HepG2 (cell line): ENCODE data around the gene CCNQ. TPM values are rescaled to one million over a fixed set of nuclear protein-coding genes. Genes with fewer than 3 reads are reported as not detected.

Experiments used
- ARNTL ChIP-seq: sonication (generic); formaldehyde crosslinking; IDR thresholded peaks from 2 replicates; pipeline ENCODE4 v1.4.0; 2020; ENCODE audit warnings: mild to moderate bottlenecking, missing genetic modification reagents
- EEA1 ChIP-seq: sonication (generic); formaldehyde crosslinking; IDR thresholded peaks from 2 replicates; pipeline ENCODE4 v1.5.1; 2020; ENCODE audit warnings: mild to moderate bottlenecking, missing genetic modification reagents, borderline replicate concordance
- HDAC1 ChIP-seq: sonication (generic); formaldehyde crosslinking; IDR thresholded peaks from 2 replicates; pipeline ENCODE4 v1.5.1; 2020; ENCODE audit warnings: mild to moderate bottlenecking, missing genetic modification reagents
- HNRNPL ChIP-seq: fragments of 200-400 bp; formaldehyde crosslinking; IDR thresholded peaks from 2 replicates; pipeline ENCODE4 v1.6.1; 2017; ENCODE audit warnings: mild to moderate bottlenecking, low read depth, low read length
- MED13 ChIP-seq: sonication (generic); formaldehyde crosslinking; IDR thresholded peaks from 2 replicates; pipeline ENCODE4 v1.5.0; 2020; ENCODE audit warnings: missing genetic modification reagents
- MED8 ChIP-seq: sonication (generic); formaldehyde crosslinking; IDR thresholded peaks from 2 replicates; pipeline ENCODE4 v1.8.1; 2023; ENCODE audit warnings: mild to moderate bottlenecking, missing genetic modification reagents; ENCODE audit not compliant: insufficient replicate concordance
- NCOA2 ChIP-seq: sonication (generic); formaldehyde crosslinking; IDR thresholded peaks from 2 replicates; pipeline ENCODE4 v1.8.0; 2022; ENCODE audit warnings: inconsistent platforms
- NR2F6 ChIP-seq, 2 experiments: IDR thresholded peaks; 2 replicates each; pipeline ENCODE4 v1.6.1; 2016; ENCODE audit warnings: antibody characterized with exemption in 1 of 2, mild to moderate bottlenecking in 1 of 2
- PHF21A ChIP-seq: sonication (generic); formaldehyde crosslinking; IDR thresholded peaks from 2 replicates; pipeline ENCODE4 v1.5.0; 2020; ENCODE audit warnings: mild to moderate bottlenecking, missing genetic modification reagents
- RXRB ChIP-seq: IDR thresholded peaks from 2 replicates; pipeline ENCODE4 v1.6.1; 2016; ENCODE audit warnings: borderline replicate concordance, missing genetic modification reagents, missing compliant biosample characterization
- TEAD3 ChIP-seq: optimal IDR thresholded peaks from 2 replicates; pipeline ENCODE3; 2016; ENCODE audit warnings: borderline replicate concordance
- ZMYM3 ChIP-seq: sonication (generic); formaldehyde crosslinking; IDR thresholded peaks from 2 replicates; pipeline ENCODE4 v1.5.1; 2020; ENCODE audit warnings: mild to moderate bottlenecking, missing genetic modification reagents
- ZNF607 ChIP-seq: sonication (generic); formaldehyde crosslinking; IDR thresholded peaks from 2 replicates; pipeline ENCODE4 v1.5.1; 2020; ENCODE audit warnings: missing genetic modification reagents, mild to moderate bottlenecking, borderline replicate concordance
- polyA plus RNA-seq, 8 experiments: library from polyadenylated mRNA; depleted of rRNA in 3 of 8; stranded (reverse) in 7 of 8; unstranded in 1 of 8; fragments of >200 nt; fragmentation: Illumina TruSeq in 4 of 8; extraction: Trizol in 4 of 8; gene quantifications; 2 replicates each; pipeline versions ENCODE4 v1.2.1 to v1.2.3, GENCODE V29; 2011 to 2016; ENCODE audit warnings: low read depth in 4 of 8, missing spikeins in 1 of 8, mixed read lengths in 1 of 8; ENCODE audit not compliant: insufficient read depth in 1 of 8
- total RNA-seq, 5 experiments: library from RNA; depleted of rRNA; stranded (reverse); fragments of >200 nt; fragmentation: Illumina TruSeq; extraction: Trizol; gene quantifications; 2 replicates each; pipeline ENCODE4 v1.2.3, GENCODE V29; 2016; ENCODE audit warnings: low read depth in 1 of 5
- TF ChIP-seq, protein P1 (sequence below): sonication (generic); formaldehyde crosslinking; IDR thresholded peaks from 2 replicates; pipeline ENCODE4 v1.5.1; 2020; ENCODE audit warnings: mild to moderate bottlenecking, missing genetic modification reagents, moderate library complexity
- TF ChIP-seq, protein P2 (sequence below): IDR thresholded peaks from 2 replicates; pipeline ENCODE4 v1.6.1; 2016; ENCODE audit warnings: low read depth, missing genetic modification reagents, missing compliant biosample characterization

Gene CCNQ
- total and polyA plus RNA-seq, 2 of the 13 experiments (the other 11 are each of a cell fraction or from before 2014, with no cell fraction given): 15.0 to 25.5 TPM

DNA sequence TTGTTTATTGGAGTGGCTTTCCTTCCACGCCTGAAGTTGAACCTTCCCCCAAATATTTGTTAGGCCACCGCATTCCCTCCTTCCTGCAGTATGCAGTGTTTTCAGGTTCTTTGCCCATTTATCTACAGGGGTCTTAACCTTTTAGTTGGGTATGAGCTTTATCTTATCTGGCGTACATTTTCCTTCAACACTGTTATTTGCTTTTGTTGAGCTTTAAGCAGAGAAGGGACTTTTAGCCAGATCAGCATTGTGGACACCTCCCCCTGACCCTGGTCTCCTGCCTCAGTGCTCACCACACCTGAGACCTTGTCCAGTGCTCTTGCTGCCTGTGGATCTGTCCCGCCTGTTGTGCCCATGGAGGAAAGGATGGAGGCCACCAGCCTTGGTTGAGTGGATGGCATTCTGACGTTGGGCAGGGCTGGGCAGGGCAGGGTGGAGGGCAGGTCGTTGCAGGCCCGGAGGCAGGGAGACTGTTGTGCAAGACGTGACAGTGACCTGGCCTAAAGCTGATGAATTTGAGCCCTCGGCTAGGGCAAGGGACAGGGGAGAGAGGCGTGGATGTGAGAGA is 47.1 kb upstream of the CCNQ start (continued):
- TF ChIP-seq EEA1 (CRISPR knock-in tag): peak; percentile 55; the same call in 1 of the 2 replicates
- TF ChIP-seq, protein P1, sequence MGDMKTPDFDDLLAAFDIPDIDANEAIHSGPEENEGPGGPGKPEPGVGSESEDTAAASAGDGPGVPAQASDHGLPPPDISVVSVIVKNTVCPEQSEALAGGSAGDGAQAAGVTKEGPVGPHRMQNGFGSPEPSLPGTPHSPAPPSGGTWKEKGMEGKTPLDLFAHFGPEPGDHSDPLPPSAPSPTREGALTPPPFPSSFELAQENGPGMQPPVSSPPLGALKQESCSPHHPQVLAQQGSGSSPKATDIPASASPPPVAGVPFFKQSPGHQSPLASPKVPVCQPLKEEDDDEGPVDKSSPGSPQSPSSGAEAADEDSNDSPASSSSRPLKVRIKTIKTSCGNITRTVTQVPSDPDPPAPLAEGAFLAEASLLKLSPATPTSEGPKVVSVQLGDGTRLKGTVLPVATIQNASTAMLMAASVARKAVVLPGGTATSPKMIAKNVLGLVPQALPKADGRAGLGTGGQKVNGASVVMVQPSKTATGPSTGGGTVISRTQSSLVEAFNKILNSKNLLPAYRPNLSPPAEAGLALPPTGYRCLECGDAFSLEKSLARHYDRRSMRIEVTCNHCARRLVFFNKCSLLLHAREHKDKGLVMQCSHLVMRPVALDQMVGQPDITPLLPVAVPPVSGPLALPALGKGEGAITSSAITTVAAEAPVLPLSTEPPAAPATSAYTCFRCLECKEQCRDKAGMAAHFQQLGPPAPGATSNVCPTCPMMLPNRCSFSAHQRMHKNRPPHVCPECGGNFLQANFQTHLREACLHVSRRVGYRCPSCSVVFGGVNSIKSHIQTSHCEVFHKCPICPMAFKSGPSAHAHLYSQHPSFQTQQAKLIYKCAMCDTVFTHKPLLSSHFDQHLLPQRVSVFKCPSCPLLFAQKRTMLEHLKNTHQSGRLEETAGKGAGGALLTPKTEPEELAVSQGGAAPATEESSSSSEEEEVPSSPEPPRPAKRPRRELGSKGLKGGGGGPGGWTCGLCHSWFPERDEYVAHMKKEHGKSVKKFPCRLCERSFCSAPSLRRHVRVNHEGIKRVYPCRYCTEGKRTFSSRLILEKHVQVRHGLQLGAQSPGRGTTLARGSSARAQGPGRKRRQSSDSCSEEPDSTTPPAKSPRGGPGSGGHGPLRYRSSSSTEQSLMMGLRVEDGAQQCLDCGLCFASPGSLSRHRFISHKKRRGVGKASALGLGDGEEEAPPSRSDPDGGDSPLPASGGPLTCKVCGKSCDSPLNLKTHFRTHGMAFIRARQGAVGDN: peak; percentile 43; the same call in 1 of the 2 replicates
- peak; percentile 4; the same call in 1 of the 2 replicates for TF ChIP-seq ZNF607 (CRISPR knock-in tag)
- peak; percentile 30; the same call in 1 of the 2 replicates for TF ChIP-seq ARNTL (CRISPR knock-in tag)
- TF ChIP-seq PHF21A (CRISPR knock-in tag): no peak; the same call in 1 of the 2 replicates
- peak; percentile 38; the same call in 1 of the 2 replicates for TF ChIP-seq MED13 (CRISPR knock-in tag)
- TF ChIP-seq NCOA2 (CRISPR knock-in tag): peak; percentile 67
- peak; percentile 31 for TF ChIP-seq TEAD3 (CRISPR knock-in tag)
- peak; percentile 41 for TF ChIP-seq MED8 (CRISPR knock-in tag)
- 0 out of 2 replicates have a peak, but pooled peaks have one; percentile 44 for TF ChIP-seq HDAC1 (CRISPR knock-in tag)
- TF ChIP-seq, protein P2, sequence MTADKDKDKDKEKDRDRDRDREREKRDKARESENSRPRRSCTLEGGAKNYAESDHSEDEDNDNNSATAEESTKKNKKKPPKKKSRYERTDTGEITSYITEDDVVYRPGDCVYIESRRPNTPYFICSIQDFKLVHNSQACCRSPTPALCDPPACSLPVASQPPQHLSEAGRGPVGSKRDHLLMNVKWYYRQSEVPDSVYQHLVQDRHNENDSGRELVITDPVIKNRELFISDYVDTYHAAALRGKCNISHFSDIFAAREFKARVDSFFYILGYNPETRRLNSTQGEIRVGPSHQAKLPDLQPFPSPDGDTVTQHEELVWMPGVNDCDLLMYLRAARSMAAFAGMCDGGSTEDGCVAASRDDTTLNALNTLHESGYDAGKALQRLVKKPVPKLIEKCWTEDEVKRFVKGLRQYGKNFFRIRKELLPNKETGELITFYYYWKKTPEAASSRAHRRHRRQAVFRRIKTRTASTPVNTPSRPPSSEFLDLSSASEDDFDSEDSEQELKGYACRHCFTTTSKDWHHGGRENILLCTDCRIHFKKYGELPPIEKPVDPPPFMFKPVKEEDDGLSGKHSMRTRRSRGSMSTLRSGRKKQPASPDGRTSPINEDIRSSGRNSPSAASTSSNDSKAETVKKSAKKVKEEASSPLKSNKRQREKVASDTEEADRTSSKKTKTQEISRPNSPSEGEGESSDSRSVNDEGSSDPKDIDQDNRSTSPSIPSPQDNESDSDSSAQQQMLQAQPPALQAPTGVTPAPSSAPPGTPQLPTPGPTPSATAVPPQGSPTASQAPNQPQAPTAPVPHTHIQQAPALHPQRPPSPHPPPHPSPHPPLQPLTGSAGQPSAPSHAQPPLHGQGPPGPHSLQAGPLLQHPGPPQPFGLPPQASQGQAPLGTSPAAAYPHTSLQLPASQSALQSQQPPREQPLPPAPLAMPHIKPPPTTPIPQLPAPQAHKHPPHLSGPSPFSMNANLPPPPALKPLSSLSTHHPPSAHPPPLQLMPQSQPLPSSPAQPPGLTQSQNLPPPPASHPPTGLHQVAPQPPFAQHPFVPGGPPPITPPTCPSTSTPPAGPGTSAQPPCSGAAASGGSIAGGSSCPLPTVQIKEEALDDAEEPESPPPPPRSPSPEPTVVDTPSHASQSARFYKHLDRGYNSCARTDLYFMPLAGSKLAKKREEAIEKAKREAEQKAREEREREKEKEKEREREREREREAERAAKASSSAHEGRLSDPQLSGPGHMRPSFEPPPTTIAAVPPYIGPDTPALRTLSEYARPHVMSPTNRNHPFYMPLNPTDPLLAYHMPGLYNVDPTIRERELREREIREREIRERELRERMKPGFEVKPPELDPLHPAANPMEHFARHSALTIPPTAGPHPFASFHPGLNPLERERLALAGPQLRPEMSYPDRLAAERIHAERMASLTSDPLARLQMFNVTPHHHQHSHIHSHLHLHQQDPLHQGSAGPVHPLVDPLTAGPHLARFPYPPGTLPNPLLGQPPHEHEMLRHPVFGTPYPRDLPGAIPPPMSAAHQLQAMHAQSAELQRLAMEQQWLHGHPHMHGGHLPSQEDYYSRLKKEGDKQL (CRISPR knock-in tag): 0 out of 2 replicates have a peak, but pooled peaks have one; percentile 21
- TF ChIP-seq ZMYM3: no peak; the same call in 1 of the 2 replicates
- peak; percentile 78; the same call in 1 of the 2 replicates for TF ChIP-seq RXRB (CRISPR knock-in tag)
- TF ChIP-seq NR2F6 (IDR thresholded peaks at IDR 0.05): peak; percentile 95
- peak; percentile 73; the same call in 1 of the 2 replicates for TF ChIP-seq NR2F6 (CRISPR knock-in tag; IDR thresholded peaks at IDR 0.05)
- peak; percentile 91 for TF ChIP-seq HNRNPL
